HG03442 (cell line): ENCODE results near the gene ATP6V0A1.
"Not testable (repeated sequence)": the region's sequence is repeated elsewhere in the genome, so short reads cannot be mapped to it uniquely, and the experiment has no call there.

ENCODE experiments used
- ATAC-seq: cut with Tn5 transposase; IDR thresholded peaks from one replicate; pipeline ENCODE4 v1.9.1; 2021; ENCODE audit warnings: mild to moderate bottlenecking, moderate library complexity; ENCODE audit not compliant: unreplicated experiment

Gene ATP6V0A1

GRCh38 chr17:42458497-42459255, at the start of gene ATP6V0A1:
ATP6V0A1 (plus strand) TSS chr17:42458878; CDS start chr17:42460895, 2,017 bp downstream.
- peak; percentile 77 for ATAC-seq

GRCh38 chr17:42409523-42410318, 49.0 kb upstream of the ATP6V0A1 start:
- no peak for ATAC-seq

- ATAC-seq: no peak
Measured at GRCh38 chr17:42410319-42410685, 48.4 kb upstream of the ATP6V0A1 start.

- no peak for ATAC-seq
Measured at GRCh38 chr17:42411361-42411760, 47.3 kb upstream of the ATP6V0A1 start.

GRCh38 chr17:42411905-42412679, 46.6 kb upstream of the ATP6V0A1 start:
- no peak for ATAC-seq

- no peak for ATAC-seq
Measured at GRCh38 chr17:42413464-42414040, 45.1 kb upstream of the ATP6V0A1 start.

- ATAC-seq: no peak
Measured at GRCh38 chr17:42414704-42415409, 43.8 kb upstream of the ATP6V0A1 start.

- ATAC-seq: not testable (repeated sequence)
Measured at GRCh38 chr17:42417981-42418380, 40.7 kb upstream of the ATP6V0A1 start.

GRCh38 chr17:42421136-42421506, 37.6 kb upstream of the ATP6V0A1 start:
- no peak for ATAC-seq

GRCh38 chr17:42421507-42422338, 37.0 kb upstream of the ATP6V0A1 start:
- no peak for ATAC-seq

- ATAC-seq: no peak
Measured at GRCh38 chr17:42422412-42422957, 36.2 kb upstream of the ATP6V0A1 start.

GRCh38 chr17:42422958-42423712, 35.5 kb upstream of the ATP6V0A1 start, which contains the start of gene CAVIN1:
CAVIN1 (minus strand) TSS chr17:42423256; CDS start chr17:42423097, 159 bp downstream.
- no peak for ATAC-seq

- no peak for ATAC-seq
Measured at GRCh38 chr17:42423766-42424165, 34.9 kb upstream of the ATP6V0A1 start.

GRCh38 chr17:42424991-42425610, 33.6 kb upstream of the ATP6V0A1 start:
- ATAC-seq: no peak

GRCh38 chr17:42428141-42428944, 30.3 kb upstream of the ATP6V0A1 start:
- ATAC-seq: no peak

- ATAC-seq: no peak
Measured at GRCh38 chr17:42429726-42430447, 28.8 kb upstream of the ATP6V0A1 start.
